Loucy (cell line): ENCODE results near the gene IPMK.

Experiments
- H2AFZ ChIP-seq: fragments of 200-600 bp; sonication (generic); 2 replicates; pipeline ENCODE4 v1.6.0; 2016; ENCODE audit warnings: antibody characterized with exemption, mild to moderate bottlenecking, low read length, moderate library complexity
- H3F3A ChIP-seq: fragments of 200-600 bp; 2 replicates; pipeline ENCODE4 v1.6.0; 2016; ENCODE audit warnings: antibody characterized with exemption, low read depth, mild to moderate bottlenecking
- H3K27me3 ChIP-seq: fragments of 200-600 bp; sonication (generic); 2 replicates; pipeline ENCODE4 v1.6.1; 2014; ENCODE audit warnings: low read length, mild to moderate bottlenecking; ENCODE audit not compliant: insufficient read depth, poor library complexity, severe bottlenecking
- H3K36me3 ChIP-seq: fragments of 200-600 bp; sonication (generic); 2 replicates; pipeline ENCODE4 v1.6.1; 2016; ENCODE audit warnings: low read length; ENCODE audit not compliant: insufficient read depth
- H3K4me1 ChIP-seq: fragments of 200-600 bp; sonication (generic); 2 replicates; pipeline ENCODE4 v1.5.1; 2014; ENCODE audit warnings: low read length, mild to moderate bottlenecking; ENCODE audit not compliant: insufficient read depth, poor library complexity, severe bottlenecking
- H3K4me2 ChIP-seq: fragments of 200-600 bp; sonication (generic); 2 replicates; pipeline ENCODE4 v1.6.0; 2014; ENCODE audit warnings: antibody characterized with exemption, low read length, low read depth, mild to moderate bottlenecking; ENCODE audit not compliant: poor library complexity, severe bottlenecking
- H3K4me3 ChIP-seq: fragments of 200-600 bp; sonication (generic); 2 replicates; pipeline ENCODE4 v1.5.1; 2014; ENCODE audit warnings: low read length, mild to moderate bottlenecking, mixed read lengths; ENCODE audit not compliant: poor library complexity, severe bottlenecking
- H3K79me2 ChIP-seq: fragments of 200-600 bp; sonication (generic); 2 replicates; pipeline ENCODE4 v1.6.1; 2014; ENCODE audit warnings: low read length; ENCODE audit not compliant: insufficient read depth
- H3K9ac ChIP-seq: fragments of 200-600 bp; sonication (generic); 2 replicates; pipeline ENCODE4 v1.6.0; 2014; ENCODE audit warnings: mild to moderate bottlenecking, low read depth, low read length, moderate library complexity; ENCODE audit not compliant: poor library complexity, severe bottlenecking
- H3K9me2 ChIP-seq: fragments of 200-600 bp; sonication (generic); replicated peaks from 2 replicates; pipeline ENCODE4 v1.6.1; 2016; ENCODE audit warnings: low read depth, low read length, mixed read lengths
- H3K9me3 ChIP-seq: fragments of 200-600 bp; sonication (generic); 2 replicates; pipeline ENCODE4 v1.6.1; 2014; ENCODE audit warnings: mild to moderate bottlenecking, antibody characterized with exemption, low read length, low read depth; ENCODE audit not compliant: insufficient read depth
- H4K20me1 ChIP-seq: fragments of 200-600 bp; sonication (generic); 2 replicates; pipeline ENCODE4 v1.6.0; 2014; ENCODE audit warnings: antibody characterized with exemption, low read length, mild to moderate bottlenecking; ENCODE audit not compliant: insufficient read depth, poor library complexity, severe bottlenecking
- EZH2phosphoT487 ChIP-seq: fragments of 200-600 bp; IDR thresholded peaks from 2 replicates; pipeline ENCODE4 v1.6.1; 2018; ENCODE audit warnings: antibody characterized with exemption, mild to moderate bottlenecking, moderate library complexity, borderline replicate concordance
- TF ChIP-seq, protein P1 (sequence below): fragments of 200-600 bp; sonication (generic); conservative IDR thresholded peaks from 2 replicates; pipeline ENCODE4 v1.5.1; 2014; ENCODE audit warnings: mild to moderate bottlenecking, antibody characterized with exemption, low read length

IPMK gene

DNA sequence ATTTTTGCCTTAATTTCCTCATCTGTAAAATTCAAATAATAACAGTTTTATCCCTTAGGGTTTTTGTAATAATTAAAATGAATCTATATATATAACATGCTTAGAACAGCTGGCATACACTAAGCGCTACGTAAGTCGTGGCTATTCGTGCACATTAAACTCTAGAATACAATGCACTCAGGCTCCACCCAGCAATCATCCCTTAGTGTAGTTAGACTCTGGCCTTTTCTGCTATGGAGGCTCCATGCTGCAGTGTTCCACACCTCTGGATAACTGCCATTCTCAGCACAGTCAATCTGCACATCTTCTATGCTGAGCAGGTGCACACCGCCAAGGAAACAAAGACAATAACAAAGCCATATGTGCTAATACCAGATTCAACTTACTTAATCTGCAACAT is 92.9 kb downstream of the IPMK start:
- H3K9ac ChIP-seq = no peak overlapping the region
- no peak overlapping the region for H2AFZ ChIP-seq
- no peak overlapping the region for H3K4me3 ChIP-seq
- no peaks in the 10 kb centered on the region for H3K4me1 ChIP-seq
- no peaks in the 10 kb centered on the region for H3K9me2 ChIP-seq
- H3F3A ChIP-seq = no peaks in the 10 kb centered on the region
- H3K36me3 ChIP-seq = no peaks in the 10 kb centered on the region
- no peaks in the 10 kb centered on the region for H3K9me3 ChIP-seq
- no peaks in the 10 kb centered on the region for H4K20me1 ChIP-seq
- H3K27me3 ChIP-seq = no peaks in the 10 kb centered on the region
- H3K79me2 ChIP-seq = no peaks in the 10 kb centered on the region
- TF ChIP-seq, protein P1, sequence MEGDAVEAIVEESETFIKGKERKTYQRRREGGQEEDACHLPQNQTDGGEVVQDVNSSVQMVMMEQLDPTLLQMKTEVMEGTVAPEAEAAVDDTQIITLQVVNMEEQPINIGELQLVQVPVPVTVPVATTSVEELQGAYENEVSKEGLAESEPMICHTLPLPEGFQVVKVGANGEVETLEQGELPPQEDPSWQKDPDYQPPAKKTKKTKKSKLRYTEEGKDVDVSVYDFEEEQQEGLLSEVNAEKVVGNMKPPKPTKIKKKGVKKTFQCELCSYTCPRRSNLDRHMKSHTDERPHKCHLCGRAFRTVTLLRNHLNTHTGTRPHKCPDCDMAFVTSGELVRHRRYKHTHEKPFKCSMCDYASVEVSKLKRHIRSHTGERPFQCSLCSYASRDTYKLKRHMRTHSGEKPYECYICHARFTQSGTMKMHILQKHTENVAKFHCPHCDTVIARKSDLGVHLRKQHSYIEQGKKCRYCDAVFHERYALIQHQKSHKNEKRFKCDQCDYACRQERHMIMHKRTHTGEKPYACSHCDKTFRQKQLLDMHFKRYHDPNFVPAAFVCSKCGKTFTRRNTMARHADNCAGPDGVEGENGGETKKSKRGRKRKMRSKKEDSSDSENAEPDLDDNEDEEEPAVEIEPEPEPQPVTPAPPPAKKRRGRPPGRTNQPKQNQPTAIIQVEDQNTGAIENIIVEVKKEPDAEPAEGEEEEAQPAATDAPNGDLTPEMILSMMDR = no peak
- TF ChIP-seq EZH2phosphoT487 = no peak
- no peak overlapping the region for H3K4me2 ChIP-seq

DNA sequence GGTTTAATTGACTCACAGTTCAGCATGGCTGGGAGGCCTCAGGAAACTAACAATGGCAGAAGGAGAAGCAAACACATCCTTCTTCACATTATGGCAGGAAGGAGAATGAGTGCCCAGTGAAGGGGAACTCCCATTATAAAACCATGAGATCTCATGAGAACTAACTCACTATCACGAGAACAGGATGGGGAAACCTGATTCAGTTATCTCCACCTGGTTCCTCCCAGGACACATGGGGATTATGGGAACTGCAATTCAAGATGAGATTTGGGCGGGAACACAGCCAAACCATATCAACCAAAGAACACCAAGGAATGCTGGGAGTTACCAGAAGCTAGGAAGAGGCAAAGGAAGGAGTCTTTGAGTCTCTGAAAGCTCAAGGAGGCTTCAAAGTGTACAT is 94.3 kb downstream of the IPMK start:
- no peaks in the 10 kb centered on the region for H3K9me3 ChIP-seq
- H3K79me2 ChIP-seq = no peaks in the 10 kb centered on the region
- TF ChIP-seq EZH2phosphoT487 = no peak
- TF ChIP-seq, protein P1 = no peak
- H3K9me2 ChIP-seq = no peaks in the 10 kb centered on the region
- H3F3A ChIP-seq = no peaks in the 10 kb centered on the region
- H3K27me3 ChIP-seq = no peaks in the 10 kb centered on the region
- H3K36me3 ChIP-seq = no peaks in the 10 kb centered on the region
- no peaks in the 10 kb centered on the region for H4K20me1 ChIP-seq
- no peak overlapping the region for H3K4me3 ChIP-seq
- H3K4me2 ChIP-seq = no peak overlapping the region
- no peak overlapping the region for H2AFZ ChIP-seq
- H3K4me1 ChIP-seq = no peaks in the 10 kb centered on the region
- no peak overlapping the region for H3K9ac ChIP-seq

DNA sequence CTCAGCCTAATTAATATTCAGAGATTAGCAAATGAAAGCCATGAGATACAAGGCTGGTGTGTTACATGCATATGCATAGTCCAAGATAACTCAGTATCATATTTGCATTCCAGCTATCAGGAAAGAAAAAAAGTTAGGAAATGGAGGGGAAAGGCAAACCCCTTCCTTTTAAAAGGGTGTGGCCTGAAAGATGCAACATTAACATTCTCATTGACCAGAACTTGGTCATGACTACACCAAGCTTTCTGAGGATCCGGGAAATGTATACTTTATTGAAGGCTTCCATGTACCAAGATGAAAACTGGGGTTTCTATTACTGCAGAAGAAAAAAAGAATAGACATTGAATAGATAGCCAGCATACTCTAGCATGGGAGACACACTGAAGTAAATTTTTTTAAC is 96.5 kb downstream of the IPMK start:
- H3K4me1 ChIP-seq = no peaks in the 10 kb centered on the region
- no peaks in the 10 kb centered on the region for H3F3A ChIP-seq
- no peaks in the 10 kb centered on the region for H3K9me3 ChIP-seq
- H3K4me2 ChIP-seq = no peak overlapping the region
- no peaks in the 10 kb centered on the region for H3K9me2 ChIP-seq
- no peaks in the 10 kb centered on the region for H3K27me3 ChIP-seq
- no peaks in the 10 kb centered on the region for H4K20me1 ChIP-seq
- H2AFZ ChIP-seq = no peak overlapping the region
- no peak overlapping the region for H3K9ac ChIP-seq
- no peaks in the 10 kb centered on the region for H3K36me3 ChIP-seq
- TF ChIP-seq, protein P1 = no peak
- no peak overlapping the region for H3K4me3 ChIP-seq
- H3K79me2 ChIP-seq = no peaks in the 10 kb centered on the region
